Endodermal cell (in vitro differentiated cells): ENCODE measurements around the gene RPL6. TPM values are rescaled to one million over a fixed set of nuclear protein-coding genes. Genes with fewer than 3 reads are reported as not detected.

Experiments
- DNase-seq: peaks from one replicate; pipeline ENCODE4 v3.0.0-alpha.2; 2017
- H3K27ac ChIP-seq: 2 replicates; pipeline ENCODE4 v1.5.1; 2013; ENCODE audit warnings: mild to moderate bottlenecking, low read depth, low read length, moderate library complexity
- H3K27me3 ChIP-seq: 2 replicates; pipeline ENCODE4 v1.6.1; 2013; ENCODE audit warnings: mild to moderate bottlenecking, low read length, moderate library complexity; ENCODE audit not compliant: insufficient read depth, control insufficient read depth, poor library complexity, severe bottlenecking
- H3K36me3 ChIP-seq: 2 replicates; pipeline ENCODE4 v1.7.0; 2013; ENCODE audit warnings: mild to moderate bottlenecking, low read length, moderate library complexity; ENCODE audit not compliant: control insufficient read depth, insufficient read depth
- H3K4me1 ChIP-seq: one replicate; pipeline ENCODE4 v1.7.0; 2013; ENCODE audit warnings: low read length; ENCODE audit not compliant: control insufficient read depth, insufficient read depth
- H3K4me3 ChIP-seq: 2 replicates; pipeline ENCODE4 v1.5.1; 2013; ENCODE audit warnings: mild to moderate bottlenecking, low read length, moderate library complexity
- H3K9ac ChIP-seq: 2 replicates; pipeline ENCODE4 v1.6.1; 2013; ENCODE audit warnings: mild to moderate bottlenecking, low read length, moderate library complexity; ENCODE audit not compliant: poor library complexity, severe bottlenecking; ENCODE audit errors: extremely low read depth
- H3K9me3 ChIP-seq: 2 replicates; pipeline ENCODE4 v1.6.1; 2013; ENCODE audit warnings: mild to moderate bottlenecking, low read length, moderate library complexity; ENCODE audit not compliant: control insufficient read depth
- H3K27ac Mint-ChIP-seq: 2 replicates; pipeline ENCODE4 v1.8.0; 2020; ENCODE audit warnings: mixed read lengths
- H3K27me3 Mint-ChIP-seq: 2 replicates; pipeline ENCODE4 v1.8.0; 2021; ENCODE audit warnings: mild to moderate bottlenecking, mixed read lengths; ENCODE audit not compliant: insufficient read depth
- H3K36me3 Mint-ChIP-seq: 2 replicates; pipeline ENCODE4 v1.8.0; 2020; ENCODE audit warnings: low read depth, mixed read lengths
- H3K4me1 Mint-ChIP-seq: 2 replicates; pipeline ENCODE4 v1.8.0; 2020; ENCODE audit warnings: mixed read lengths
- H3K4me3 Mint-ChIP-seq: 2 replicates; pipeline ENCODE4 v1.8.0; 2020; ENCODE audit warnings: mild to moderate bottlenecking, moderate library complexity, mixed read lengths
- H3K9me3 Mint-ChIP-seq: 2 replicates; pipeline ENCODE4 v1.8.0; 2020; ENCODE audit warnings: mild to moderate bottlenecking, mixed read lengths
- CTCF ChIP-seq: fragments of 200-600 bp; sonication (generic); conservative IDR thresholded peaks from 2 replicates; pipeline ENCODE4 v1.5.0; 2021; ENCODE audit warnings: antibody characterized with exemption, mild to moderate bottlenecking
- WGBS, 2 experiments: methylation state at CpG; one replicate each; pipeline versions ENCODE4 v1.1.5 to v1.1.7; 2013; ENCODE audit warnings: missing lambda C conversion rate in 2 of 2, mixed read lengths in 1 of 2; ENCODE audit not compliant: insufficient coverage in 1 of 2, insufficient read length in 1 of 2; 5-methylcytosine and 5-hydroxymethylcytosine counted together
- total RNA-seq, 2 donors: library from RNA; stranded (reverse); fragmentation: NEBNext Ultra II Directional in 1 of 2; extraction: Animal tissue kit (Norgen Biotek cat#: 25700) in 1 of 2; gene quantifications; 2 replicates in 1 of 2; 3 replicates in 1 of 2; pipeline ENCODE4 v1.2.1, GENCODE V29; 2021

The RPL6 gene
- total RNA-seq, 2 donors from 2014 or later = 1,610 to 1,647 TPM

GRCh38 chr12:112381406-112381882 lies 28.0 kb downstream of the RPL6 start:
- peaks cover 3% of the 10 kb centered on the region for H3K36me3 Mint-ChIP-seq
- Histone ChIP-seq H3K4me3 (peak overlapping the region; percentile 89), H3K9me3 (no peaks in the 10 kb centered on the region), H3K4me1 (no peaks in the 10 kb centered on the region), H3K36me3 (no peaks in the 10 kb centered on the region), H3K9ac (peak overlapping the region; percentile 55), H3K27me3 (no peaks in the 10 kb centered on the region), H3K27ac (peak overlapping the region; percentile 70)
- 0 to 1% methylated on average over 1 to 33 of the region's 33 CpGs for WGBS, 2 experiments
- no peak for TF ChIP-seq CTCF
- H3K4me3 Mint-ChIP-seq = peak overlapping the region; percentile 91
- peak; percentile 83 for DNase-seq
- H3K27me3 Mint-ChIP-seq = no peaks in the 10 kb centered on the region
- H3K27ac Mint-ChIP-seq = peak overlapping the region; percentile 90
- H3K9me3 Mint-ChIP-seq = no peaks in the 10 kb centered on the region
- peaks cover 12% of the 10 kb centered on the region for H3K4me1 Mint-ChIP-seq

- DNase-seq = peak; percentile 73
- H3K4me1 ChIP-seq = no peaks in the 10 kb centered on the region
- H3K9me3 ChIP-seq = no peaks in the 10 kb centered on the region
- no peak for TF ChIP-seq CTCF
- Mint-ChIP-seq H3K36me3 (peaks cover 4% of the 10 kb centered on the region), H3K27ac (peak overlapping the region; percentile 90), H3K9me3 (no peaks in the 10 kb centered on the region), H3K4me1 (peaks cover 12% of the 10 kb centered on the region), H3K4me3 (peak overlapping the region; percentile 91), H3K27me3 (no peaks in the 10 kb centered on the region)
- WGBS, 2 experiments = 50 to 66% methylated on average over 23 to 34 of the region's 34 CpGs
- H3K27me3 ChIP-seq = no peaks in the 10 kb centered on the region
- no peaks in the 10 kb centered on the region for H3K36me3 ChIP-seq
- peak overlapping the region; percentile 89 for H3K4me3 ChIP-seq
- peak overlapping the region; percentile 70 for H3K27ac ChIP-seq
- peak overlapping the region; percentile 55 for H3K9ac ChIP-seq
These were observed 28.6 kb downstream of the RPL6 start for GRCh38 chr12:112380663-112381405.

- no peaks in the 10 kb centered on the region for H3K27me3 Mint-ChIP-seq
- Histone ChIP-seq H3K27me3 (no peaks in the 10 kb centered on the region), H3K4me3 (no peak overlapping the region), H3K36me3 (peaks cover 6% of the 10 kb centered on the region), H3K9ac (no peak overlapping the region), H3K4me1 (no peaks in the 10 kb centered on the region), H3K9me3 (peaks cover 4% of the 10 kb centered on the region), H3K27ac (no peak overlapping the region)
- H3K4me3 Mint-ChIP-seq = no peak overlapping the region
- no peak for TF ChIP-seq CTCF
- peaks cover 4% of the 10 kb centered on the region for H3K4me1 Mint-ChIP-seq
- peak; percentile 16 for DNase-seq
- no peak overlapping the region for H3K27ac Mint-ChIP-seq
- peaks cover 9% of the 10 kb centered on the region for H3K36me3 Mint-ChIP-seq
- WGBS, 2 experiments = 95 to 100% methylated on average over 3 to 5 of the region's 5 CpGs
- no peaks in the 10 kb centered on the region for H3K9me3 Mint-ChIP-seq
These were observed 34.3 kb downstream of the RPL6 start for GRCh38 chr12:112375105-112375504.
